ENCODE results near the gene IFNA7.
"Not testable (repeated sequence)": the region's sequence is repeated elsewhere in the genome, so short reads cannot be mapped to it uniquely, and the experiment has no call there.

IFNA7 gene

DNA sequence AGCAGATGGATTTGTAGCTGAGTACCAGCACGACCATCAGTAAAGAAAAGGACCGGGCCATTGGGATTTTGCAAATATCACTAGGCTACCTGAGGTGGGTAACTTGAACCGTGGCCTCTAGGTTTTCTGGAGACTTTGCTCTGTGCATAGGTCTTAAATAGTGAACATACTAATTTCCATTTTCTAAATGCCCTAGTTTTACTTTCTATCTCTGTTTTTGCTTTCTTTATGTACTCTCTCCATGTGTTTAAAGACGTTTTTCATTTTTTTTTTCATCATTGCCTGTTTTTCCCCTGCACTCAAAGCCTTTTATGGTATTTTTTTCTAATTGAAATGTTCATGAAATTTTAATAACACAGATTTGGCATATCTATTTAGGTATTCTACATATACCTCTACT, at the start of gene IFNA7:
IFNA7 (minus strand) TSS at position 101 of the 400 bp plus-strand sequence; CDS start at position 61, 40 bp downstream.
- not testable (repeated sequence) for H3K9me3 ChIP-seq (ENCODE audit: control insufficient read depth, low read length); H3K36me3 ChIP-seq (ENCODE audit: control insufficient read depth, insufficient read depth, low read length); H3K4me3 ChIP-seq (ENCODE audit: low read length); H3K9ac ChIP-seq (ENCODE audit: low read length); H3K27me3 ChIP-seq (ENCODE audit: control insufficient read depth, insufficient read depth, low read length); H3K4me1 ChIP-seq (ENCODE audit: control insufficient read depth, insufficient read depth, low read length)

DNA sequence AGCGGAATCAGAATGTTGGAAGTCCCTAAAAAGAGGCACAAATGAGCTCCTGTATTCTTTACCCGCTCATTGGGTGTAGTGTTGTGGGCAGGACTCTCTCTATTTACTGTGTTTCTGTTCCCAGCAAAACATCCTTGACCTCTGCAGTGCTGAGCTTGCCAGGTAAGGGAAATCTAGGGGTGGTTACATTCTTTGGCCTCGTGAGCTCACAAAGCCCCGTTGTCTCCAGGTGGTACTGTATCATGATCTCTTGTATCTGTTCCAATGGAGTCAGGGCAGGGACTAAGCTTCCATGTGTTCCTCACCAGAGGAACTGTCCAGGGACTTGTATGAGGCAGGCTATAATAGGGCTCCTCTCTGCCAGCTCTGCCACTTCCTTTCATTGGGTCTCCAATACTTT, 49.6 kb upstream of the IFNA7 start:
- Histone ChIP-seq H3K27me3 (ENCODE audit: control insufficient read depth, insufficient read depth, low read length) (no peaks in the 10 kb centered on the region), H3K9me3 (ENCODE audit: control insufficient read depth, low read length) (no peaks in the 10 kb centered on the region)

DNA sequence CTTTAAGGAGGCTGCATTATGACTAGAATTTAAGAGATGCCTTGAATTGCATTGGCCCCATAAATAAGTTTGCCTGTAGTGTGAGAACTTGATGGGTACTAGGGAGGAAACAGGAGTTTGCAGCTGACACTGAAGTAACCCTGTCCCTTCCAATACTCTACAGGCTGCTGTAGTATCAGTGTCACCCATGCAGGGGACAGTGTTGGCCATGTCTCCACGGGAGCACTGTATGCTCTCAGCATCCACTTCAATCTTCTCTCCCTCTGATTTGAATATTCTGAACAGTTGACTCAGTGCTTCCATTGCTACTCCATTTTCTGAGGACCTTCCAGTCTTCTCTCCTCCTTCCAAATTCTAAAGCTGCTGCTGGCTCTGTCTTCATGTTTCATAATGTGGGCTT, 49.2 kb upstream of the IFNA7 start:
- Histone ChIP-seq H3K4me1 (ENCODE audit: control insufficient read depth, insufficient read depth, low read length) (peaks cover 4% of the 10 kb centered on the region), H3K9me3 (ENCODE audit: control insufficient read depth, low read length) (no peaks in the 10 kb centered on the region)

More for the DNA sequence above, 49.6 kb upstream of the IFNA7 start:
- Histone ChIP-seq H3K36me3 (ENCODE audit: control insufficient read depth, insufficient read depth, low read length) (no peaks in the 10 kb centered on the region), H3K9ac (ENCODE audit: low read length) (no peak overlapping the region), H3K4me3 (ENCODE audit: low read length) (no peak overlapping the region), H3K4me1 (ENCODE audit: control insufficient read depth, insufficient read depth, low read length) (peaks cover 4% of the 10 kb centered on the region)

DNA sequence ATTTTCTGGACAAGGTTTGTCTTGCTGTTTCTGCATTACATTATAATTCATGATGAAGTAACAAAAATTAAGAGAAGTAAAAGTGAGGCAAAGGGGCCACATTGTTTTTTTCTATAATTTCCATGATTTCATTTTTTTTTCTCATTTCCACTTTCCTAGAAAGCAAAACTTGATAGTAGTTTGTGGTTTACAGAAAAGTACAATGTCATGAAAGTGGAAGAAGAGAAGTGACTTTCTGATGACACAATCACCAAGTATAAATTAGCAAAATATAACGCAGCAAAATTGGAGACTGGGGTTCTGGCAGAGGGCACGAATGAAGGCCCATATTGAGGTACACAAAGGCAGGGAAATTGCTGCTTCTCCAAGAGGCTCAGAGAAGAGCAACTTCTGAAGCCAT, 42.8 kb upstream of the IFNA7 start:
- H3K27me3 ChIP-seq (ENCODE audit: control insufficient read depth, insufficient read depth, low read length): no peaks in the 10 kb centered on the region
- H3K36me3 ChIP-seq (ENCODE audit: control insufficient read depth, insufficient read depth, low read length): no peaks in the 10 kb centered on the region
- H3K9me3 ChIP-seq (ENCODE audit: control insufficient read depth, low read length): no peaks in the 10 kb centered on the region
- no peak overlapping the region for H3K9ac ChIP-seq (ENCODE audit: low read length)
- no peaks in the 10 kb centered on the region for H3K4me1 ChIP-seq (ENCODE audit: control insufficient read depth, insufficient read depth, low read length)
- H3K4me3 ChIP-seq (ENCODE audit: low read length): no peak overlapping the region

More for the DNA sequence above, 49.2 kb upstream of the IFNA7 start:
- Histone ChIP-seq H3K36me3 (ENCODE audit: control insufficient read depth, insufficient read depth, low read length) (no peaks in the 10 kb centered on the region), H3K4me3 (ENCODE audit: low read length) (no peak overlapping the region), H3K9ac (ENCODE audit: low read length) (no peak overlapping the region), H3K27me3 (ENCODE audit: control insufficient read depth, insufficient read depth, low read length) (no peaks in the 10 kb centered on the region)

DNA sequence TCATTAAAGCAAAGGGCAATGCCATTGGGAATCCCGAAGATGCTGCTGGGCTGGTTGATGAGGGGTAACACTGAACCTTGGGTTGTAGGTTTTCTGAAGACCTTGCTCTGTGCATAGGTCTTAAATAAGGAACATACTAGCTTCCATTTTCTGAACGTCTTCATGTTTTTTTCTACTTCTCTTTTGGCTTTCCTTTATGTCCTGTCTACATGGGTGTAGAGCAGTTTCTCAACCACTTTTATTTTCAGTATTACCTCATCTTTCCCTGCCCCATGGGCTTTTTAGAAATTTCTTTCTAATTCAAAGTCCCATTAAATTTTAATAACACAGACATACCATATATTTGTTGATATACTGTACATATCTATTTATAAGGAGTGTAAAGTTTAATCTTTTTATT, 37.9 kb upstream of the IFNA7 start, which contains the start of gene IFNA14:
IFNA14 (minus strand) TSS at position 95 of the 400 bp plus-strand sequence; CDS start at position 25, 70 bp downstream.
- Histone ChIP-seq H3K27me3 (ENCODE audit: control insufficient read depth, insufficient read depth, low read length) (no peaks in the 10 kb centered on the region), H3K9ac (ENCODE audit: low read length) (no peak within 1 kb of the TSS), H3K4me1 (ENCODE audit: control insufficient read depth, insufficient read depth, low read length) (no peaks in the 10 kb centered on the region), H3K36me3 (ENCODE audit: control insufficient read depth, insufficient read depth, low read length) (no peaks in the 10 kb centered on the region), H3K4me3 (ENCODE audit: low read length) (no peak within 1 kb of the TSS), H3K9me3 (ENCODE audit: control insufficient read depth, low read length) (no peaks in the 10 kb centered on the region)

DNA sequence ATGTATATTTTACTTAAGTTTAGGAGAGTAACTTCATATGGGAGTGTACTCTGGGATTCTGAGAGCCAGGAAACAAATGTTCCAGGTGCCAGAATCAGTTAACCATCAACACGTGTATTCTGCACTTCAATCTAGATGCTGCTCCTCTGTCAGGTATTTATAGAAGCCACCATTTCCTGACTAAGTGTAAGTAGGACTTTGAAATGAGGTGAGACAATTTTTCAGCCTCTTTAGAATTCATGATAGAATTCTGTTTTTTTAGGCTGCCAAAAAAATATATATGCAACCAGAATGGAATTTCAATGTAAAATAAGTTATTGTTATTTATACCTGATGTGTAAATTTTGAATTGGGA, 34.3 kb upstream of the IFNA7 start:
- not testable (repeated sequence) for H3K36me3 ChIP-seq (ENCODE audit: control insufficient read depth, insufficient read depth, low read length); H3K4me1 ChIP-seq (ENCODE audit: control insufficient read depth, insufficient read depth, low read length); H3K9ac ChIP-seq (ENCODE audit: low read length); H3K4me3 ChIP-seq (ENCODE audit: low read length); H3K9me3 ChIP-seq (ENCODE audit: control insufficient read depth, low read length); H3K27me3 ChIP-seq (ENCODE audit: control insufficient read depth, insufficient read depth, low read length)

DNA sequence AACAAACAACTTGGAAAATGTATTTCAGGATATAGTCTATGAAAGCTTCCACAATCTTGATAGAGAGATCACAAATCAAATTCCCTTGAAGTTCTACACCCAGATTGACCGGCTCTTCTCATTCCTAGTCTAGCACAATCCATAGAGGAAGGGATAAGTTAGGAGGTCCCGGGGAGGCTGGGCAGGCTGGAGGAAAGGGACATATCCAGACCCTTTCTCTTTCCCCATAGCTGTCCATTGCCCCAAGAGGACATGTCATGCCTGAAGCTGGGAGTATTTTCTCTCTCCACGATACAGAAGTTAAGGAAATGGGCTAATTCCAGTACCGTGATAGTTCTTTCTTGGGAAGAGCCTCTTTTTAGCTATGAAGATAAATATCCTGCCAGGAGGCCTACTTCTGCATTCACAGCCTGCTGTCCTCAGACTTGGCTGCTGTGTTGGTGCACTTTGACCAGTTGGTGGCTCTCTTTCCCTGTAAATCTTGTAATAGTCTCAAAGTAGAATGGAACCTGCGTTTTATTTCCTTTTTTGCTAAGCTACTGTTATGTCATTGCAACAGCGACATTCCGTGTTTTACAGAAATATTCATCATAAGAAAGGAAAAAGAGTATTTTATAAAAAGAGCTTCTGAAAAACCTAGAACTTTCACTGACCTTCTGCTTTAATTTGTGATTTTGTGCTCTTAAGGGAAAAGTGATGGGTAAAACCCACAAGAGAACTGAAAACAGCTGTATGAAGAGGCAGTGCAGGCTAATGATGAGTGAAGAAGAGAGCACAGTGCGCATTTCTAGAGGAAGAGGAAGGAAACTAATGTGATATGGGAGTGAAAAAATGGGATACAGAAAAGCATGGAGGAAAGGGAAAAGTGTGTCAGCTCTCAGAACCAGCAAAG, 33.7 kb upstream of the IFNA7 start:
- not testable (repeated sequence) for H3K4me3 ChIP-seq (ENCODE audit: low read length); H3K36me3 ChIP-seq (ENCODE audit: control insufficient read depth, insufficient read depth, low read length); H3K4me1 ChIP-seq (ENCODE audit: control insufficient read depth, insufficient read depth, low read length); H3K9ac ChIP-seq (ENCODE audit: low read length); H3K27me3 ChIP-seq (ENCODE audit: control insufficient read depth, insufficient read depth, low read length); H3K9me3 ChIP-seq (ENCODE audit: control insufficient read depth, low read length)

DNA sequence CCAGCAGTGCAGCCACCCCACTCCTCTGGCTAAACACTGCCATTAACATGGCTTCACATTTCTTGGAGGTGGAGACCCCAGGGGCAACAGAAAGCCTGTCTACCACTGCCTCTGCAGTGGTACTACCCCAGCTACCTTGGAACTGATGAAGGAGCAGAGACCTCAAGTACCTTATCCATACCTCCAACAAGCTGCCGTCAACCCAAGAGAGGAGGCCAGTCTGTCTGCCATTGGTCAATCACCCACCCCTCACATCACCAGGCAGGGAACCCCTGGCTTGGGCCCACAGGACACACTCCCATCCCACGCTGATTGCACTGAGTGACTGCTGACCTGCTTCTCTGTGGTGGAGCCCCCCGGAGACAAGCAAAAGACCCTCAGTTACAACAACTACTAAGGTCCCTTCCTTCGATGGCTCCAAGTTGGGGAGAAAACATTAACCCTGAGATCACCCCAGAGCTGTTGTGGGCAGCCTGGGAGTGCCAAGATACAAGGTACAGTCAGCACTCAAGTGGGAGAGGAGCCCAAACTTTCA, 32.2 kb upstream of the IFNA7 start:
- no peak overlapping the region for H3K4me3 ChIP-seq (ENCODE audit: low read length)
- no peaks in the 10 kb centered on the region for H3K36me3 ChIP-seq (ENCODE audit: control insufficient read depth, insufficient read depth, low read length)
- H3K9ac ChIP-seq (ENCODE audit: low read length): no peak overlapping the region
- H3K4me1 ChIP-seq (ENCODE audit: control insufficient read depth, insufficient read depth, low read length): no peaks in the 10 kb centered on the region
- no peaks in the 10 kb centered on the region for H3K27me3 ChIP-seq (ENCODE audit: control insufficient read depth, insufficient read depth, low read length)
- no peaks in the 10 kb centered on the region for H3K9me3 ChIP-seq (ENCODE audit: control insufficient read depth, low read length)

DNA sequence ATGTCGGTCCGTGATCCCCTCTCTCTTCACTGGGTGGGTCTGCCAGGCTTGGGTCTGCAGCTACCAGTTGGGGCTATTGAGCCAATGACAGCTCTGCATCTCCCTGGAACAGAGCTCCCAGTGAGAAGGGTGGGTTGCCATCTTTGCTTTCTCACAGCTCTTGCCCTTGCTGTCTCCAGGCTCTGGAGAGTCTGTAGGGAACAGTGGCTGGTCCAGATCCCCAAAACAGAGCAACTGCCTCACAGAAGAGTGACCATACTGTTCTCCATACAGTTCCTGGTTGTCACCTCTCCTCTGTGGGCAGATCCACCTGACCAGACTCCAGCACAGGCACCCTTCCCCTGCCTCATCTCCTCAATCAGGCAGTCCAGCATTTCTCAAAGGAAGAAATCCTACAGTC, 31.3 kb upstream of the IFNA7 start:
- Histone ChIP-seq H3K27me3 (ENCODE audit: control insufficient read depth, insufficient read depth, low read length) (no peaks in the 10 kb centered on the region), H3K36me3 (ENCODE audit: control insufficient read depth, insufficient read depth, low read length) (no peaks in the 10 kb centered on the region), H3K4me3 (ENCODE audit: low read length) (no peak overlapping the region), H3K9me3 (ENCODE audit: control insufficient read depth, low read length) (no peaks in the 10 kb centered on the region), H3K4me1 (ENCODE audit: control insufficient read depth, insufficient read depth, low read length) (no peaks in the 10 kb centered on the region), H3K9ac (ENCODE audit: low read length) (no peak overlapping the region)

DNA sequence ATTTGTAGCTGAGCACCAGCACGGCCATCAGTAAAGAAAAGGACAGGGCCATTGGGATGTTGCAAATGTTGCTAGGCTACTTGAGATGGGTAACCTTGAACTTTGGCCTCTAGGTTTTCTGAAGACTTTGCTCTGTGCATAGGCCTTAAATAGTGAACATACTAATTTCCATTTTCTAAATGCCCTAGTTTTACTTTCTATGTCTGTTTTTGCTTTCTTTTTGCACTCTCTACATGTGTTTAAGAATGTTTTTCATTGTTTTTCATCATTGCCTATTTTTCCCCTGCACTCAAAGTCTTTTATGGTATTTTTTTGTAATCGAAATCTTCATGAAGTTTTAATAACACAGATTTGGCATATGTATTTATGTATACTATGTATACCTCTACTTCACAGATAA, 26.1 kb upstream of the IFNA7 start, which contains the start of gene IFNA17:
IFNA17 (minus strand) TSS at position 101 of the 400 bp plus-strand sequence; CDS start at position 52, 49 bp downstream.
- no peaks in the 10 kb centered on the region for H3K27me3 ChIP-seq (ENCODE audit: control insufficient read depth, insufficient read depth, low read length)
- H3K9ac ChIP-seq (ENCODE audit: low read length): no peak within 1 kb of the TSS
- H3K4me3 ChIP-seq (ENCODE audit: low read length): no peak within 1 kb of the TSS
- no peaks in the 10 kb centered on the region for H3K36me3 ChIP-seq (ENCODE audit: control insufficient read depth, insufficient read depth, low read length)
- no peaks in the 10 kb centered on the region for H3K4me1 ChIP-seq (ENCODE audit: control insufficient read depth, insufficient read depth, low read length)
- H3K9me3 ChIP-seq (ENCODE audit: control insufficient read depth, low read length): no peaks in the 10 kb centered on the region

DNA sequence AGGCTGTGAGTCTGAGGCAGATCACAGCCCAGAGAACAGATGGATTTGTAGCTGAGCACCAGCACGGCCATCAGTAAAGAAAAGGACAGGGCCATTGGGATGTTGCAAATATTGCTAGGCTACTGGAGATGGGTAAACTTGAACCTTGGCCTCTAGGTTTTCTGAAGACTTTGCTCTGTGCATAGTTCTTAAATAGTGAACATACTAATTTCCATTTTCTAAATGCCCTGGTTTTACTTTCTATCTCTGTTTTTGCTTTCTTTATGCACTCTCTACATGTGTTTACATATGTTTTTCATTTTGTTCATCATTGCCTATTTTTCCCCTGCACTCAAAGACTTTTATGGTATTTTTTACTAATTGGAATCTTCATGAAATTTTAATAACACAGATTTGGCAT, 15.2 kb upstream of the IFNA7 start, which contains the start of gene IFNA16:
IFNA16 (minus strand) TSS at position 101 of the 400 bp plus-strand sequence; CDS start at position 95, 6 bp downstream.
- H3K9me3 ChIP-seq (ENCODE audit: control insufficient read depth, low read length); H3K4me3 ChIP-seq (ENCODE audit: low read length); H3K36me3 ChIP-seq (ENCODE audit: control insufficient read depth, insufficient read depth, low read length); H3K27me3 ChIP-seq (ENCODE audit: control insufficient read depth, insufficient read depth, low read length); H3K4me1 ChIP-seq (ENCODE audit: control insufficient read depth, insufficient read depth, low read length); H3K9ac ChIP-seq (ENCODE audit: low read length): not testable (repeated sequence)

DNA sequence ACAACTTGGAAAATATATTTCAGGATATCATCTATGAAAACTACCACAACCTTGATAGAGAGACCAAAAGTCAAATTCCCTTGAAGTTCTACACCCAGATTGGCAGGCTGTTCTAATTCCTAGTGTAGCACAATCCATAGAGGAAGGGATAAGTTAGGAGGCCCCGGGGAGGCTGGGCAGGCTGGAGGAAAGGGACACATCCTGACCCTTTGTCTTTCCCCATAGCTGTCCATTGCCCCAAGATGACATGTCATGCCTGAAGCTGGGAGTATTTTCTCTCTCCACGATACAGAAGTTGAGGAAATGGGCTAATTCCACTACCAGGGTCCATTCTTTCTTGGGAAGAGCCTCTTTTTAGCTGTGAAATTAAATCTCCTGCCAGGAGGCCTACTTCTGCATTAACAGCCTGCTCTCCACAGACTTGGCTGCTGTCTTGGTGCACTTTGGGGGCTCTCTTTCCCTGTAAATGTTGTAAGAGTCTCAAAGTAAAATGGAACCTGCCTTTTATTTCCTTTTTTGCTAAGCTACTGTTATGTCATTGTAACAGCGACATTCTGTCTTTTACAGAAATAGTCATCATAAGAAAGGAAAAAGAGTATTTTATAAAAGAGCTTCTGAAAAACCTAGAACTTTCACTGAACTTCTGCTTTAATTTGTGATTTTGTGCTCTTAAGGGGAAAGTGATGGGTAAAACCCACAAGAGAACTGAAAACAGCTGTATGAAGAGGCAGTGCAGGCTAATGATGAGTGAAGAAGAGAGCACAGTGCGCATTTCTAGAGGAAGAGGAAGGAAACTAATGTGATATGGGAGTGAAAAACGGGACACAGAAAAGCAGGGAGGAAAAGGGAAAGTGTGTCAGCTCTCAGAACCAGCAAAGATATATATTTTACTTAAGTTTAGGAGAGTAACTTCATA, 11.7 kb upstream of the IFNA7 start:
- not testable (repeated sequence) for H3K36me3 ChIP-seq (ENCODE audit: control insufficient read depth, insufficient read depth, low read length); H3K4me3 ChIP-seq (ENCODE audit: low read length); H3K4me1 ChIP-seq (ENCODE audit: control insufficient read depth, insufficient read depth, low read length); H3K9ac ChIP-seq (ENCODE audit: low read length); H3K27me3 ChIP-seq (ENCODE audit: control insufficient read depth, insufficient read depth, low read length); H3K9me3 ChIP-seq (ENCODE audit: control insufficient read depth, low read length)

Data from mucosa of stomach (tissue), 1 donor.